HFF-Myc (cell line): ENCODE data around the gene PTPN22.

ENCODE experiments used
- DNase-seq: peaks from one replicate; pipeline ENCODE4 v3.0.0-alpha.2; 2011; ENCODE audit warnings: low read depth; ENCODE audit errors: extremely low read depth
- H3K4me3 ChIP-seq: replicated peaks from 2 replicates; pipeline ENCODE4 v1.5.1; 2011; ENCODE audit warnings: low read depth, mild to moderate bottlenecking, control low read depth, low read length
- TF ChIP-seq, protein P1 (sequence below): IDR thresholded peaks from 2 replicates; pipeline ENCODE4 v1.5.1; 2012; ENCODE audit warnings: mild to moderate bottlenecking, low read depth, low read length, control low read depth; ENCODE audit errors: missing control alignments

PTPN22 gene

GRCh38 chr1:113887402-113888175 is 16.1 kb upstream of the PTPN22 start, which contains the start of gene BCL2L15:
Gene BCL2L15, minus strand, starts transcription at chr1:113887581. Its CDS starts 206 bp downstream, at chr1:113887375.
- TF ChIP-seq, protein P1, sequence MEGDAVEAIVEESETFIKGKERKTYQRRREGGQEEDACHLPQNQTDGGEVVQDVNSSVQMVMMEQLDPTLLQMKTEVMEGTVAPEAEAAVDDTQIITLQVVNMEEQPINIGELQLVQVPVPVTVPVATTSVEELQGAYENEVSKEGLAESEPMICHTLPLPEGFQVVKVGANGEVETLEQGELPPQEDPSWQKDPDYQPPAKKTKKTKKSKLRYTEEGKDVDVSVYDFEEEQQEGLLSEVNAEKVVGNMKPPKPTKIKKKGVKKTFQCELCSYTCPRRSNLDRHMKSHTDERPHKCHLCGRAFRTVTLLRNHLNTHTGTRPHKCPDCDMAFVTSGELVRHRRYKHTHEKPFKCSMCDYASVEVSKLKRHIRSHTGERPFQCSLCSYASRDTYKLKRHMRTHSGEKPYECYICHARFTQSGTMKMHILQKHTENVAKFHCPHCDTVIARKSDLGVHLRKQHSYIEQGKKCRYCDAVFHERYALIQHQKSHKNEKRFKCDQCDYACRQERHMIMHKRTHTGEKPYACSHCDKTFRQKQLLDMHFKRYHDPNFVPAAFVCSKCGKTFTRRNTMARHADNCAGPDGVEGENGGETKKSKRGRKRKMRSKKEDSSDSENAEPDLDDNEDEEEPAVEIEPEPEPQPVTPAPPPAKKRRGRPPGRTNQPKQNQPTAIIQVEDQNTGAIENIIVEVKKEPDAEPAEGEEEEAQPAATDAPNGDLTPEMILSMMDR: no peak
- no peak for DNase-seq
- no peak within 1 kb of the TSS for H3K4me3 ChIP-seq

GRCh38 chr1:113886417-113887401 is 15.2 kb upstream of the PTPN22 start:
- no peak for DNase-seq
- H3K4me3 ChIP-seq: no peak overlapping the region
- TF ChIP-seq, protein P1: no peak

GRCh38 chr1:113881661-113882060 is 10.1 kb upstream of the PTPN22 start:
- no peak overlapping the region for H3K4me3 ChIP-seq
- TF ChIP-seq, protein P1: no peak
- DNase-seq: no peak

GRCh38 chr1:113879739-113880038 is 8.2 kb upstream of the PTPN22 start:
- H3K4me3 ChIP-seq: no peak overlapping the region
- DNase-seq: no peak
- TF ChIP-seq, protein P1: no peak

DNA sequence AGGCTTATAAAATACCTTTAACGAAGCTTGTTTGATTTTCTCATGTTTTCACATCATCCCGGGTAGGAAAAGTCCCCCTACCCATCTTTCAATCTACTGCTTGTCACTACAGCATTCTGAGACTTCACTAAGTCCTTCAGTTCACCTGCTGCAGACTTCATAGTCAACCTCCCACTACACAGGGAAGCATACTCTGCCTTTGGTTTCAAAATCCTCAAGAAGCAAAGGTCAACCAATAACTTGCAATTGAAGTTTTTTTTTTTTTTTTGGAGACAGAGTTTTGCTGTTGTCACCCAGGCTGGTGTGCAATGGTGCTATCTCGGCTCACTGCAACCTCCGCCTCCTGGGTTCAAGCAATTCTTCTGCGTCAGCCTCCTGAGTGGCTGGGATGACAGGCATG is 4.7 kb upstream of the PTPN22 start:
- no peak for DNase-seq
- TF ChIP-seq, protein P1: no peak
- H3K4me3 ChIP-seq: no peak overlapping the region

DNA sequence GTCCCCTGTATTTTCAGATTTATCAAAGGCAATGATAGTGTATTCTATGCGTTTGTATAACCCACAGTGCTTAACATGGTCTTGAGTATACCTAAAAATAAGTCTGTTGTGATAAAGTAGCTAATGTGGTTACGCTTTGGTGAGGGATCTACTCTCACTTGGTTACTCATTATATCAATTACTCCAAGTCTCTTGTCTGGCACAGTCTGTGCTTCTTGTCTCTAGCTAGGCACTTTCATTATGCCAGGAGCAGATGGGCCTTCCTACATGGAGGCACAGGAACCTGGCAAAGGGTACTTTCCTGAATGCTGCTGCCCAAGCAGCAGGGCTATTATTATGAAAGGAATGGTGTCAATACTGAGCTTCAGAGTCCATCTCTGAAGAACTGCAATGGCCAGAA is 4.2 kb upstream of the PTPN22 start:
- no peak for DNase-seq
- TF ChIP-seq, protein P1: no peak
- no peak overlapping the region for H3K4me3 ChIP-seq
